ENCODE measurements around the gene SLCO3A1. TPM values are rescaled to one million over a fixed set of nuclear protein-coding genes. Genes with fewer than 3 reads are reported as not detected.

Gene SLCO3A1
- total RNA-seq, 1 experiment from 2014 or later = 1.7 TPM

DNA sequence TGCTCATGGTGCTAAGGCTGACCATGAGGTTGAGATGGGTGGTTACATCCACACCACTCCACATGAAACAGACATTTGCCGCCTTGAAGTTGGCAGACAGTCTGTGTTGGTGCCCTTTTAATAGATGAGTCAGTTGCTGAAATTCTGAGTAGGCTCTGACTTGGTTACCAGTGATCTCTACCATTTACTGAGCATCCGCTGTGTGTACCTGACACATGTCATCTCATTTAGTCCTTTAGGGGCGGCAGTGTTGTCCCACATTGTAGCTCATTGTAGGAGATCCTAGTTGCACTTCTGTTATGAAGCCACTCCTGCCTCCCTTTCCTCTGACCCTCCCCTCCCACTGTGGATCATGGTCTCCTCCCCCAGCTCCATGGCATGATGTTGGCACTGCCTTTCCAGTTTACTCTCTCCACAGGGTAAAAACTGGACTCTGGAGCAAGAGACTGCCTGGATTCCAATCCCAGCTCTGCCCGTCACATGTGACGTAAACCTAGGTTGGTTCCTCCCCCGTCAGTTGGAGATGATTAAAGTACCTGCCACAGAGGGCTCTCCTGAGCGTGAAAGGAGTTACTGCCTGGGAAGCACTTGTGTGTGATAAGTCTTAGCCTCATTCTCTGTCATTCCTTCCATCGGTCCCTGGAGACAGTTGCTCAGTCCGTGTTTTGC lies 21.6 kb downstream of the SLCO3A1 start:
- DNase-seq (ENCODE audit: low read depth, low spot score) = no peak
- in situ Hi-C loops (cut with HindIII; ENCODE audit: low pct_unique_long_range_greater_than_20kb, low sequenced_read_pairs) = no loop called here

DNA sequence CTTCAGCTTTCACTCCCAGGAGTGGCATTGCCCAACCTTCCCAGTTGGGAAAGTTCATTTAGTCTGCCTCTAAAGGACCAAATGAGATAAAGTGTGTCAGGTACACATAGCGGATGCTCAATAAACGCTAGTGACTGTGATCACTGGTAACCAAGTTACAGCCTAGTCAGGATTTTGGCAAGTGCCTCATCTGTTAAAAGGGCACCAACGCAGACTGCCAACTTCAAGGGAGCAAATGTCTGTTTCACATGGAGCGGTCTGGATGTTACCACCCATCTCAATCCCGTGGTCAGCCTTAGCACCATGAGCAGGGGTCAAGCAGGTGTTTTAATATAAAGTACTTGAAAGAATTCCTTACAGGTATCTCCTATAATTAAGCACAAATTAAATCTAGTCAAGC lies 22.7 kb downstream of the SLCO3A1 start:
- no peak for DNase-seq (ENCODE audit: low read depth, low spot score)
- in situ Hi-C loops (cut with HindIII; ENCODE audit: low pct_unique_long_range_greater_than_20kb, low sequenced_read_pairs) = no loop called here

DNA sequence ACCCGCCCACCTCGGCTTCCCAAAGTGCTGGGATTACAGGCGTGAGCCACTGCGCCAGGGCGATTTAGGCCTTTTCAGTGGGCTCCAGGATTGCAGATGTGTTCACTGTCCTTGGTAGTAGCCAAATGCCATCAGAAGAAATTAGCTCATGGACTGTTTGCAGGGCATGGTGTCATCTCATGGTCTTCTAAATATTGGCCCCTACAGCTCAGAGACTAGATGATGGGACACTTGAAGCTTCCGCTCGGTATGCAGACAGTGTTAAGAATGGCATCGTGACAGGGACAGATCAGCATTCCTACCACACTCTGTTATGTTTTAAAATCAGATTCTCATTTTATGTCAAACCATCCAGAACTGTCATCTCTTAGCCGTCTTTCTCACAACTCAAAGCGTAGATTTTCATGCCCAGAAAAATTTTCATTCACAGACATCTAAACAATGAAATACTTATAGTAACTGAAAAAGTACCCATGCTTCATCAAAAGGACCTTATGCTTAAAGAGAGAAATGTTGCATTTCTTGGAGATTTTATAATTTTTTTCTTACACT lies 24.9 kb downstream of the SLCO3A1 start:
- in situ Hi-C loops (cut with HindIII; ENCODE audit: low pct_unique_long_range_greater_than_20kb, low sequenced_read_pairs) = no loop called here

DNA sequence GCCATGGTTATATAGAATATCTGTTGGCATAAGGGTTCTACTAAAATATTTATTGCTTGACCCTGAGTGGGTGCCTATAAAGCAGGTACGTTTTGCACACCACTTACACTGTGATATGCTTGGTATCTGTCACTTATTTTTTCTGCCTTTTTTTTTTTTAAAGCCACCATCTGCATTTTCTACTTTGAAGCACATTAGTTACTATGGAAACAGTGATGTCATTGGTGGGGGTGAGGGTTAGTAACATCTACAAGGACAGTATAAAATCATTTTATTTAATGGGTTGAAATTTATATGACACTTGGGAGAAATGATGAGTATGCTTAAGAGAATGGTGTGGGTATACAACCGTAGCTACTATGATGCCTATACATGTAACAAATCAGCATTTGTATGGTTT lies 25.6 kb downstream of the SLCO3A1 start:
- in situ Hi-C loops (cut with HindIII; ENCODE audit: low pct_unique_long_range_greater_than_20kb, low sequenced_read_pairs) = no loop called here
- no peak for DNase-seq (ENCODE audit: low read depth, low spot score)

More for the DNA sequence above, 24.9 kb downstream of the SLCO3A1 start:
- no peak for DNase-seq (ENCODE audit: low read depth, low spot score)

DNA sequence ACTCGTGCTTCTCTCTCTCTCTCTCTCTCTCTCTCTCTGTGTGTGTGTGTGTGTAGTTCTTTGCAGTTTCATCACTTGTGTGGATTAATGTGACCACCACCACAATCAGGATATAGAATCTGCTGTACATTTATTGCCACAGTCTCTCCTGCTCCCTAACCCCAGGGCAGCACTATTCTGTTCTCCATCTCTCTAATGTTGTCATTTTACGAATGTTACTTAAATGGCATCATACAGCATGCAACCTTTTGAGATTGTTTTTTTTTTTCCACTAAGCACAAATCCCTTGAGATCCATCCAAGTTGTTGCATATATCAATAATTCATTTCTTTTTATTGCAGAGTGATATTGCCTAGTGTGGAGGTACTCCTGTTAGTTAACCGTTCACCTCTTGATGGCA lies 26.9 kb downstream of the SLCO3A1 start:
- in situ Hi-C loops (cut with HindIII; ENCODE audit: low pct_unique_long_range_greater_than_20kb, low sequenced_read_pairs) = no loop called here
- no peak for DNase-seq (ENCODE audit: low read depth, low spot score)

DNA sequence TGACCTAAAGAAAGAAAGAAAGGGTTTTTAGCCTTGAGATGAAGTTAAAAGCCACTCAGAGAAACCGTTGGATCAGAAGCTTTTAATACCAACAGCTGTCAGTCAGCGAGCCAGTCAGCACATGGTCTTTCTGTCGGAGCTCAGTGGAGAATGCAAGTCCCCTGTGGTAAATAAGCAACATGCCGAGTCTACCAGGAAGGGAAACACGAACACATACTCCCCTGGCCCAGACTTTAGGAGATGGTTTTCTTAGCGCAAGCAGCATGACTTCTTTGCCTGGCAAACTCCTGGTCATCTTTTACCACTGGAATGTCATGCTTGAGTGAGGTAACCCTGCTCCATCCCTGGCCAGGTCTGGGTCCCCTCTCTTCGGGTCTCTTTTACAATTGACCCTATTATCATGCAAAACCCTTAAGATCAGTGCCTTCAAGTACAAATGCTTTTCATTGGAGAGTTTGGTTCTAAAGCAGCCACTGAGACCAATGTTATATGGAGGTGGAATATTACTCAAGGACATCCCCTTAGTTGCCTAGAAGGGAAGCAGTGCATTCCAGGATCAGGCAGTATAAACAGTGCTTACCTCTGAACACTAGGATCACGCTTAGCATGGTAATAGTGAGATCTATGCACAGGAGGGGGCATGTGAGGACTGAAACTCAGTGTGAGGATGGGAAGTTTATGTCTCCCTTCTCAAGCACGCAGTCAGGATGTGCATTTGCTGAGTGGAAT lies 28.2 kb downstream of the SLCO3A1 start:
- in situ Hi-C loops (cut with HindIII; ENCODE audit: low pct_unique_long_range_greater_than_20kb, low sequenced_read_pairs) = no loop called here
- no peak for DNase-seq (ENCODE audit: low read depth, low spot score)

DNA sequence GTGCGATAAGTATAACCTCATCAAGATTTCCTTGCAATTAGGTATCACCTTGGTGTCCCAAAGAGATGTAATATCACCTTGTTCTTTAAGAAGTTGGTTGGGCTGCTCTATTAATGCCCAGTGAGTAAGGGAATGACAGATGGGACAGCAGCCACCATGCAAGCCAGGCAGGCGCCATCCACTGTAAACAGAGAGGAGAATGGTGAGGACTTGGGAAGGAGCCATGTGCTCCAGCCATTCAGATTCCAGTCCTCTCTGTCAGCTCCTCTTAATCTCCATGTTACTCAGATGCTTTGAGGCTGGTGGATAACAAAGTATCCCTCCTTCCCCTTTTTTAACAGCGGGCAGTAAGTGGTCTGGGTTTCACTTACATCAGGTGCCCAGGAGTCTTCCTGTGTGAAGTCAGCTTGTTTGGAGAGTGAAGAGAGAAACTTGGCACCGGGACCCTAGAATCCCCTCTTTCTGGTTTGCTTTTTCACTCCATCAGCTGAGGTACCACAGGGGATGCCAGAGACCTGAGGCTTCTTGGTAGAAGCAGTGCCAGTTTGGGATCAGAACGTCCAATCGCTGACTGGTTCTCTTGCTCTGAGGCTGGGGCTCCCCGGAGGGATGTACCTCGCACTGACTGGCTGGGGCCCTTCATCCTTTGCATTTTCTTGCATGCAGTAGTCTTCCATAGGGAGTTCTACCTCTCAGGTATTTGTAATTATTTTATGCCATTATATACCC lies 29.5 kb downstream of the SLCO3A1 start:
- no peak for DNase-seq (ENCODE audit: low read depth, low spot score)
- in situ Hi-C loops (cut with HindIII; ENCODE audit: low pct_unique_long_range_greater_than_20kb, low sequenced_read_pairs) = no loop called here

DNA sequence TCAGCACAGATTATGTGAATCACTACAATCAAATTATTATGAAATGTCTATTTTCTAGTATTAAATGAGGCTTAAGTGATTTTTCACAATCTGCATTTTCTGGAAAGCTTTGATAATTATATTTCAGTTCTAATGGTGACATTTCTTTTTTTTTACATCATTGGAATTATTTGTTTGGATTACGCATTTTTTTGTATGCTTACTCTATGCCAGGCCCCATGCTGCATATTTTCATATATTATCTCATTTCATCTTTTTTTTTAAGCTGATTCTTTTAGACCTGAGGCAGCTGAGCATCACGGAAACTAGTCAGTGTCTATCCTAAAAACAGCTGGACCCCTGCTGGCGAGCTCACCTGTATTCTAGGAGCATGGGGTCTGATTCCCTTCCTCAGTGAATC lies 31.1 kb downstream of the SLCO3A1 start:
- DNase-seq (ENCODE audit: low read depth, low spot score) = no peak
- in situ Hi-C loops (cut with HindIII; ENCODE audit: low pct_unique_long_range_greater_than_20kb, low sequenced_read_pairs) = no loop called here

DNA sequence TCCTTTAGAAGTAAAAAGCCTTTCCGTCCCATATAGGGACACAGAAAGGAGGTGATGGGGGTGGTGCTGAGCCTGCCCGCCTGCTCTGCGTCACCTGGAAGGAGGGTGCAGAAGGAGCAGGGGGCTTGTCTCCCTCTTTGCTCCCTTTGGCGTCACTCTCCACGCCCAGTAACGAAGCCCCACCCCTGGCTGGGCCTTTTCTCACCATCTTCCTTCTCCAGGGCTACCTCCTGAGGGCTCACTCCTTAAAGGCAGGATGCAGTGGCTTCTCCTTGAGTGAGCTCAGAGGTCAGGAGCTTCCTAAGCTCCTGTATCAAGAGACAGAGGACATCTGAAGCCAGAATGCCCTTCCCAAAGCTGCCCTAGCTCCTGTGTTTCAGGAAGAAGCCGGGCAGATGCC lies 31.5 kb downstream of the SLCO3A1 start:
- in situ Hi-C loops (cut with HindIII; ENCODE audit: low pct_unique_long_range_greater_than_20kb, low sequenced_read_pairs) = no loop called here
- DNase-seq (ENCODE audit: low read depth, low spot score) = no peak

DNA sequence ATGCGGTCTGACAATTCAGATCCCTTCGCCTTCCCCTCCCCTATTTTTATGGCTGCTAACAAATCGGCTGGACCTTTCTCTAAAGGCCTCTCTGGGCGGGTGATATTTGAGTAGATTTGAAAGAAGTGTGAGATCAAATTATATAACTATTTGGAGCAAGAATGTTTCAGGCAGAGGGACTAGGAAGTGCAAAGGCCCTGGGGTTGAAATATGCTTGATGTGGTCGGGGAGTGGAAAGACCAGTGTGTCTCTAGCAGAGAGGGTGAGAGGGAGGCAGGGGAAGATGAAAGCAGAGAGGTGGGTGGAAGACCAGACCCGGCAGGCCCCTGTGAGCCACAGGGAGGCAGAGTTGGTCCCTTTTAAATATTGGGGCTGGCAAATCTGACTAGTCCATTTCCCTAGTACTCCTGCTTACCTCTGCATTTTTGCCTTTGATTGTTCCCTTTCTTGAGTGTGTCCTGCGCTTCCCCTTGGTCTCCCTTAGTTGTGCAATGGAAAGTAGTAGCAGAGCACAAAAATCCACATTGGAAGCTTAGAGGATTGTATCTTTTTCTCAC lies 32.3 kb downstream of the SLCO3A1 start:
- peak; percentile 22 for DNase-seq (ENCODE audit: low read depth, low spot score)
- in situ Hi-C loops (cut with HindIII; ENCODE audit: low pct_unique_long_range_greater_than_20kb, low sequenced_read_pairs) = no loop called here

DNA sequence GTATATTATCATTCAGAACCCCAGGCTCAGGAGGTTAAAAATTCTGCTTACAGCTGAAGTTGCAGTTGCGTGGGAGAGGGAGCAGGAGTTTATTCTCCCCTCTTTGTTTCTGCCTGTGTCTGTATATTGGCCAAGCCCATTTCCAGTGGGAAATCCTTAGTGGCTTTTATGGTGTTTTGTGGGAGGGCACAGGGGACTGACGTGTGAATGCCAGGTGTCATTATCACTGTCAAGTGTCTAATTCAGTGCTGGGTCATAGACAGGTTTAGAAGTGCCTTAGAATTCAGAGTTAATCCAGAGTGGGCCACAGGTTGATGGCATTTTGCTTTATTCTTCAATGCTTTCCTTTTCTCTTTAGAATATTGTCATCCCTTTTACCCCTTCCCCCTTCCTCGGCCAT lies 33.4 kb downstream of the SLCO3A1 start:
- no peak for DNase-seq (ENCODE audit: low read depth, low spot score)
- in situ Hi-C loops (cut with HindIII; ENCODE audit: low pct_unique_long_range_greater_than_20kb, low sequenced_read_pairs) = no loop called here

DNA sequence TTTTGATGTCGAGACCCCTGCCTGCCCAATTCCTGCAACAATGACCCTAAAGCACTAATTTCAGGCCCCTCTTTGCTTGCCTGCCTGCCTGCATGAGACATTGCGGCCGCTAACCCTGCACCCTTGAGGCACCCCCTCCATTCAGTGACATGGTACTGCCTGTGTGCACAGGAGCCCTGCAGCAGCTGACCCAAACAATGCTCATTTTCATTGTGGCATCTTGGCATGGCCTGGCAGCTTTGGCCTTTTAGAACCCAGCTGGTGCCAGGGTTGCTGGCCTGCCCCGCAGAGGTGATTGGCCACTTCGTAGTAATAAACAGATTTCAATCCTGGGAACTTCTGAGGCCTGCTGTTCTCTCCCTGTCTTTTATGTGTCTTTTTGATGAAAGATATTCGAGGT lies 33.8 kb downstream of the SLCO3A1 start:
- no peak for DNase-seq (ENCODE audit: low read depth, low spot score)
- in situ Hi-C loops (cut with HindIII; ENCODE audit: low pct_unique_long_range_greater_than_20kb, low sequenced_read_pairs) = no loop called here

DNA sequence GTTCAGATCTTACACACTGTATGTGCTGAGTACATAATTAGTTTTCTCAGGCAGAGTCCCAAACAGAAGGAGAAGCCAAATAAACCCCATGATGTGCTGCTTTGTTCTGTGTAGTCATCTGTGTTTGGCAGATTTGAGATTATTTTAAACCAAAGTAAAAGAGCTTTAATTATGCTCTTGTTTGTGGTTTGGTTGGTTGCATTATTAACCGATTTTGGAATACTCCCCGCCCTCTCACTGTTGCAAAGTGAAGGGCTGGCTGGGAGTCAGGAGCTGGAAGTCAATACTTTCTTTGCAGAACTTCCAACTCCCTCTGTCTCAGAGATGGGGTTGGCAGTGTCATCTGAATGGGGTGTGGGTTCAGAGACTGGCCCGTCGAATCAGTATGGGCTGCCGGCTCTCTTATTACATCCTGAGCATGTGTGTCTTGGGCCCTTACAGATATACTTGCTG lies 34.4 kb downstream of the SLCO3A1 start:
- DNase-seq (ENCODE audit: low read depth, low spot score) = no peak
- in situ Hi-C loops (cut with HindIII; ENCODE audit: low pct_unique_long_range_greater_than_20kb, low sequenced_read_pairs) = no loop called here

DNA sequence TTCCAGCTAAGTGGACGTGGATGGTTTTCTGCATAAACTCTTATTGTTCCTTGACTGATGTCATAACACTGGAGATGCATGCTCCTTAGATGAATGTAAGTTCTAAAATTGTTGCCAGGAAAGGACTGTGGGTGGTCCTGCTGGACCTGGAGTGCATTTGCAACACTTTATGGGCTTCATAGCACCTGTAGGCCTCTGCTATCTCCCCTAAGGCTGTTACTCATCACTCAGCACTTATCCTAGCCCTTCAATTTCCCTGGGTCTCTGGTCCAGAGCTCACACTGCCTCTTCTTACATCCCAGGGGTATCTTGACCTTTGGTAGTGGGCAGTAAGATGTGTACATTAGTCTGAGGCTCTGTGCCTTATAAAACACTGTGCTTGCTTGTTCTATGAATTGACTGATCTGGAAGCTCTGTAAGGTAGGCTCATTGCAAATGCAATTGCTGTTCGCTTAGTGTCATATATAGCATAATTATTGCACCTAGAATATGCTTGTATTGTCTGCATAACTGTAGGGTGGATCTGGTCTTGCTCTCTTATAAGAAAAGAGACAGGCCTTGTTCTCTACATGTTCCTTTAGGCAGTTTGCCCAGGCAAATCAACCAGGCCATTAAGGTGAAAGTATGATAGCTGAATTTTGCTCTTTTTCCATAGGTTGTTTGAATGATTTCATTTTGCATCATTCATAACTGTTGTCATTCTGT lies 35.8 kb downstream of the SLCO3A1 start:
- DNase-seq (ENCODE audit: low read depth, low spot score) = no peak
- in situ Hi-C loops (cut with HindIII; ENCODE audit: low pct_unique_long_range_greater_than_20kb, low sequenced_read_pairs) = no loop called here

DNA sequence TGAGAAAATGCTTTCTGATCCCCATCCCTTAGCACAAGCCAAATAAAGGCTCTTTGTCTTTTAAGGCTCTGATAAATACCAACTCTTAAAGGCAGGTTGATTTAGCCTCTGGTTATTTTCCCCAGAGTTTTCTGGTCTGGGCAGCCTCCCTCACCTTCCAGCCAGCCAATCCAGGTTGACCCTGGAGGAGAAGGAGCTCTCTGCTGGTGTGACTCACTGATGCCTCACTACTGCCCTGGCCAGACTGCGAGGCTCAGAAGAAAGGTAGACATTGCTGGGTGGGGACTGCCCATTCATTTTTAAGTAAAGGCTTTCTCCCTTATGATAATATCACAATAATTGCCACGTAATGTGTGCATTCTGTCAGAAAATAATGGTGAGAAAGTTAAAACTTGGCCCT lies 37.1 kb downstream of the SLCO3A1 start:
- DNase-seq (ENCODE audit: low read depth, low spot score) = peak; percentile 15
- in situ Hi-C loops (cut with HindIII; ENCODE audit: low pct_unique_long_range_greater_than_20kb, low sequenced_read_pairs) = no loop called here

DNA sequence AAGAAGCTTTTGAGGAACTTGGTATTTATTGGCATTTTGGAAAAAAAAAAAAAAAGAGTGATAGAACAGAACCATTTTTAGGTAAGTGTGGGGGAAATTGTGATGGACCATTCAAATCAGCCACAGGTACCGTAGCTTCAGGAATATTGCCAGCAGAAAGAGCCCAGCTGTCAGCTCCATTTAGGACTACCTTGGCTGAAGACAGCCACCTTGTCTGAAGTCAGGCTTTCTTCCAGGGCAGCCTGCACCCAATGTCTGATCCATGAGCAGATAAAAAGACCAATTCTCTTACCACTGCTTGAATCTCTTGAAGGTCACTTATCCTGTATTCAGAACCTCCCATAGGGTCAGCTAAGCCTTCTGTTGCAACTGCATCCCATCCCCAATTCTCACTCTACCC lies 37.6 kb downstream of the SLCO3A1 start:
- DNase-seq (ENCODE audit: low read depth, low spot score) = no peak
- in situ Hi-C loops (cut with HindIII; ENCODE audit: low pct_unique_long_range_greater_than_20kb, low sequenced_read_pairs) = no loop called here

DNA sequence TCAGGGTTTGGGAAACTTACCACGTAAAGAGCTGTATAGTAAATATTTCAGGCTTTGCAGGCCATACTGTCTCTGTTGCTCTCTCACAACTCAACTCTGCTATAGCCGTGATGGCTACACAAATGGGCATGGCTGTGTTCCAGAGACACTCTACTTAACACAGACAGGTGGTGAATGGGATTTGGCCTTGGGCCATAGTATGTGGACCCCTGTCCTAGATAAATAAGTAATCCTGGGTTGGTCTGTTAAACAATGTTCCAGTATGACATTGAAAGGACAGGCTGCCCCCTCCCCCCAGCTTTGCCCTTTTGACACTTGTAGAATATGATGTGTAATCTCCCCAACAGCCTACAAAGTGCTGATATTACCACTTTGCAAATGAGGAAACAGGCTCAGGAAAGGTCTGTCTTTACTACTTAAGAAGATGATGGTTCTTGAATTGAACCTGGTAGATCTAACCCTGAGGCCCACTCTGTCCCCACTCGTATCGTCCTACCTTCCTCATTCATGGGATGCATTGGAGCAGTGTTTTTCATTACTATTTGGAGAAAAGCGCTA lies 38.4 kb downstream of the SLCO3A1 start:
- in situ Hi-C loops (cut with HindIII; ENCODE audit: low pct_unique_long_range_greater_than_20kb, low sequenced_read_pairs) = no loop called here
- DNase-seq (ENCODE audit: low read depth, low spot score) = no peak

Measured in SK-MEL-5 (cell line).